A549 (cell line): ENCODE results near the gene IL17F.

Experiments used
- CEBPB ChIP-seq, 2 experiments: fragments of >200 bp in 1 of 2; sonication (Bioruptor Twin) in 1 of 2; formaldehyde crosslinking in 1 of 2; IDR thresholded peaks; 2 replicates each; pipeline ENCODE4 v1.6.1; 2012 to 2016
- JUN ChIP-seq, 2 experiments: fragments of >200 bp; sonication (Bioruptor Twin); formaldehyde crosslinking; IDR thresholded peaks; 2 replicates in 1 of 2; 3 replicates in 1 of 2; pipeline ENCODE4 v1.6.1; 2016 to 2017
- MAX ChIP-seq: IDR thresholded peaks from 2 replicates; pipeline ENCODE4 v1.6.1; 2012
- MYC ChIP-seq: IDR thresholded peaks from 2 replicates; pipeline ENCODE4 v1.6.1; 2012; ENCODE audit warnings: mild to moderate bottlenecking, inconsistent platforms, low read length, improper control_type of control experiment, borderline replicate concordance
- RARB ChIP-seq: fragments of 250-450 bp; sonication (Bioruptor Pico); IDR thresholded peaks from 2 replicates; pipeline ENCODE4 v1.8.0; 2021; ENCODE audit warnings: mild to moderate bottlenecking, moderate library complexity
- RCOR1 ChIP-seq: fragments of 150-350 bp; IDR thresholded peaks from 2 replicates; pipeline ENCODE4 v1.6.1; 2014; ENCODE audit warnings: antibody characterized with exemption, low read length, low read depth
- SMC3 ChIP-seq: fragments of >200 bp; sonication (Bioruptor Twin); formaldehyde crosslinking; IDR thresholded peaks from 3 replicates; pipeline ENCODE4 v1.6.1; 2018; ENCODE audit warnings: inconsistent platforms
- SREBF2 ChIP-seq: fragments of 450-650 bp; IDR thresholded peaks from 2 replicates; pipeline ENCODE4 v1.6.1; 2014; ENCODE audit warnings: mild to moderate bottlenecking, moderate library complexity
- TF ChIP-seq, protein P1 (sequence below): fragments of >200 bp; sonication (Bioruptor Twin); formaldehyde crosslinking; IDR thresholded peaks from 3 replicates; pipeline ENCODE4 v1.5.1; 2016
- TF ChIP-seq, protein P2 (sequence below): IDR thresholded peaks from 2 replicates; pipeline ENCODE4 v1.6.1; 2012

DNA sequence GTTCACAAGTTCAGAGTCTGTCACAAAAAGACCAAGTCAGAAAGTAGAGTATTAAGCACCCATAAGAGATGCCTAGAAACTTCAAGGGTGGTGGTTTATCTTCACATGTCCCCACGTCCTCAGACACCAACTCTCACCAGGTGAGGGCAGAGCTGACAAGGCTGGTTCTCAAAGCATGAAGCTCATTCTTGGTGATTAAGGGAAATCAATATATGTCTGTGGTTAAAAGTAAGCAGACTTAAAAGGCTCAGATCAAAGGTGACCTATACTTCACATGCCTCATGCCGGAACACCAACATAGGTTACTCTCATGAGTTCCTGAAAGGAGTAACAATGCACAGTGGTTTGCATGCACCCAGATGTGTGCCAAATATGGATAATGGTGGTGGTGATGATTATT, 31.2 kb downstream of the IL17F start:
- TF ChIP-seq RARB (CRISPR knock-in tag): no peak
- no peak for TF ChIP-seq SMC3
- TF ChIP-seq, protein P1, sequence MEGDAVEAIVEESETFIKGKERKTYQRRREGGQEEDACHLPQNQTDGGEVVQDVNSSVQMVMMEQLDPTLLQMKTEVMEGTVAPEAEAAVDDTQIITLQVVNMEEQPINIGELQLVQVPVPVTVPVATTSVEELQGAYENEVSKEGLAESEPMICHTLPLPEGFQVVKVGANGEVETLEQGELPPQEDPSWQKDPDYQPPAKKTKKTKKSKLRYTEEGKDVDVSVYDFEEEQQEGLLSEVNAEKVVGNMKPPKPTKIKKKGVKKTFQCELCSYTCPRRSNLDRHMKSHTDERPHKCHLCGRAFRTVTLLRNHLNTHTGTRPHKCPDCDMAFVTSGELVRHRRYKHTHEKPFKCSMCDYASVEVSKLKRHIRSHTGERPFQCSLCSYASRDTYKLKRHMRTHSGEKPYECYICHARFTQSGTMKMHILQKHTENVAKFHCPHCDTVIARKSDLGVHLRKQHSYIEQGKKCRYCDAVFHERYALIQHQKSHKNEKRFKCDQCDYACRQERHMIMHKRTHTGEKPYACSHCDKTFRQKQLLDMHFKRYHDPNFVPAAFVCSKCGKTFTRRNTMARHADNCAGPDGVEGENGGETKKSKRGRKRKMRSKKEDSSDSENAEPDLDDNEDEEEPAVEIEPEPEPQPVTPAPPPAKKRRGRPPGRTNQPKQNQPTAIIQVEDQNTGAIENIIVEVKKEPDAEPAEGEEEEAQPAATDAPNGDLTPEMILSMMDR: no peak
- TF ChIP-seq RCOR1: no peak
- TF ChIP-seq MAX: no peak
- no peak for TF ChIP-seq CEBPB (IDR thresholded peaks at IDR 0.05)
- TF ChIP-seq MYC: no peak
- TF ChIP-seq SREBF2: no peak
- TF ChIP-seq, protein P2, sequence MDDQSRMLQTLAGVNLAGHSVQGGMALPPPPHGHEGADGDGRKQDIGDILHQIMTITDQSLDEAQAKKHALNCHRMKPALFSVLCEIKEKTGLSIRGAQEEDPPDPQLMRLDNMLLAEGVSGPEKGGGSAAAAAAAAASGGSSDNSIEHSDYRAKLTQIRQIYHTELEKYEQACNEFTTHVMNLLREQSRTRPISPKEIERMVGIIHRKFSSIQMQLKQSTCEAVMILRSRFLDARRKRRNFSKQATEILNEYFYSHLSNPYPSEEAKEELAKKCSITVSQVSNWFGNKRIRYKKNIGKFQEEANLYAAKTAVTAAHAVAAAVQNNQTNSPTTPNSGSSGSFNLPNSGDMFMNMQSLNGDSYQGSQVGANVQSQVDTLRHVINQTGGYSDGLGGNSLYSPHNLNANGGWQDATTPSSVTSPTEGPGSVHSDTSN: no peak
- TF ChIP-seq JUN (IDR thresholded peaks at IDR 0.05): no peak
